HepG2 (cell line): Measurements from ENCODE around the gene EHD4. TPM values are rescaled to one million over a fixed set of nuclear protein-coding genes. Genes with fewer than 3 reads are reported as not detected.

Experiments
- ATAC-seq: fragments of 200-7000 bp; cut with Tn5 transposase; 3 replicates; pipeline ENCODE4 v1.9.1; 2020; ENCODE audit warnings: mild to moderate bottlenecking, moderate library complexity
- BruUV-seq: library from RNA; stranded (reverse); fragments of 400-500 nt; replicated peaks from 2 replicates; lab custom pipeline; 2021; lab: Mats Ljungman, UMichigan
- CTCF ChIA-PET: fragments of 300-600 bp; formaldehyde crosslinking; extraction: SDS; loops from one replicate; lab custom pipeline; 2021; ENCODE audit warnings: low total read pairs, inconsistent platforms, low intra/inter-chr PET ratio; lab: Yijun Ruan, JAX
- POLR2A ChIA-PET: fragments of 350-600 bp; sonication (Branson Sonifier 250); formaldehyde crosslinking; loops from one replicate; lab custom pipeline; 2020; ENCODE audit warnings: antibody characterized with exemption, inconsistent platforms; lab: Yijun Ruan, JAX
- DNase-seq: peaks from one replicate; pipeline ENCODE4 v3.0.0-alpha.2; 2015; ENCODE audit warnings: low spot score
- FAIRE-seq: peaks from 3 replicates; lab custom pipeline; 2011; peaks lifted over from hg19 to GRCh38; lab: Jason Lieb, UNC
- H2AFZ ChIP-seq: one replicate; pipeline ENCODE4 v1.6.1; 2011; ENCODE audit warnings: low read length, inconsistent platforms
- H3K27ac ChIP-seq: fragments of 300-600 bp; 3 replicates; pipeline ENCODE4 v1.8.0; 2011; ENCODE audit warnings: mixed run types, mild to moderate bottlenecking, mixed read lengths, low read length, inconsistent platforms; ENCODE audit not compliant: insufficient read depth; ENCODE audit errors: extremely low read length
- H3K27me3 ChIP-seq, 2 experiments: fragments of 200-600 bp in 1 of 2; 2 replicates in 1 of 2; 3 replicates in 1 of 2; pipeline versions ENCODE4 v1.6.0 to v1.8.0; 2011; ENCODE audit warnings: low read length in 2 of 2, mild to moderate bottlenecking in 2 of 2, moderate library complexity in 2 of 2, inconsistent platforms in 1 of 2; ENCODE audit not compliant: insufficient read depth in 2 of 2, control insufficient read depth in 1 of 2
- H3K36me3 ChIP-seq, 2 experiments: fragments of 200-600 bp in 1 of 2; replicated peaks in 1 of 2; 2 replicates in 1 of 2; 3 replicates in 1 of 2; pipeline versions ENCODE4 v1.5.1 to v1.8.0; 2011; ENCODE audit warnings: low read length in 2 of 2, inconsistent platforms in 1 of 2; ENCODE audit not compliant: insufficient read depth in 2 of 2, control insufficient read depth in 1 of 2
- H3K4me1 ChIP-seq: 2 replicates; pipeline ENCODE4 v1.5.1; 2012; ENCODE audit warnings: low read length, inconsistent platforms; ENCODE audit not compliant: insufficient read depth
- H3K4me2 ChIP-seq: 2 replicates; pipeline ENCODE4 v1.6.0; 2011; ENCODE audit warnings: low read depth, low read length, inconsistent platforms
- H3K4me3 ChIP-seq, 3 experiments: fragments of 200-600 bp in 1 of 3; sonication (generic), shearing (Covaris generic) in 1 of 3; replicated peaks in 1 of 3; 2 replicates each; pipeline ENCODE4 v1.5.1; 2011 to 2016; ENCODE audit warnings: low read length in 3 of 3, inconsistent platforms in 2 of 3, low read depth in 2 of 3, mild to moderate bottlenecking in 2 of 3, control low read depth in 1 of 3, mixed read lengths in 1 of 3; ENCODE audit not compliant: insufficient read depth in 1 of 3
- H3K79me2 ChIP-seq: one replicate; pipeline ENCODE4 v1.6.1; 2011; ENCODE audit warnings: low read length, inconsistent platforms; ENCODE audit not compliant: insufficient read depth
- H3K9ac ChIP-seq: 2 replicates; pipeline ENCODE4 v1.6.0; 2011; ENCODE audit warnings: mild to moderate bottlenecking, low read depth, low read length, inconsistent platforms; ENCODE audit not compliant: insufficient read depth
- H3K9me3 ChIP-seq: 2 replicates; pipeline ENCODE4 v1.5.1; 2012; ENCODE audit warnings: mild to moderate bottlenecking, low read length
- H4K20me1 ChIP-seq: 2 replicates; pipeline ENCODE4 v1.6.0; 2011; ENCODE audit warnings: inconsistent platforms, mild to moderate bottlenecking, low read length, moderate library complexity; ENCODE audit not compliant: insufficient read depth
- HDAC2 ChIP-seq: sonication (generic); formaldehyde crosslinking; IDR thresholded peaks from 2 replicates; pipeline ENCODE4 v1.4.0; 2020; ENCODE audit warnings: missing genetic modification reagents
- HES4 ChIP-seq: sonication (generic); formaldehyde crosslinking; IDR thresholded peaks from 2 replicates; pipeline ENCODE4 v1.9.0; 2021; ENCODE audit warnings: mild to moderate bottlenecking, missing genetic modification reagents, borderline replicate concordance
- TBX3 ChIP-seq: fragments of 450-650 bp; IDR thresholded peaks from 2 replicates; pipeline ENCODE4 v1.6.1; 2017; ENCODE audit warnings: antibody characterized with exemption, mild to moderate bottlenecking, inconsistent platforms, borderline replicate concordance
- ZC3H4 ChIP-seq: sonication (generic); formaldehyde crosslinking; IDR thresholded peaks from 2 replicates; pipeline ENCODE4 v1.4.0; 2020; ENCODE audit warnings: missing genetic modification reagents, borderline replicate concordance
- WGBS: methylation state at CpG from one replicate; pipeline ENCODE4 v1.1.6; 2017; ENCODE audit warnings: low lambda C conversion rate; 5-methylcytosine and 5-hydroxymethylcytosine counted together
- in situ Hi-C: cut with HindIII; loops from 2 replicates; pipeline ENCODE4 v1.10.0; 2017; ENCODE audit warnings: low pct_unique_long_range_greater_than_20kb; ENCODE audit not compliant: extremely low pct_ligation_motif_present
- intact Hi-C: fragments of 100-400 bp; cut with micrococcal nuclease; formaldehyde crosslinking; loops from one replicate; pipeline ENCODE4 v1.10.0; 2022; ENCODE audit not compliant: unreplicated experiment
- polyA plus RNA-seq, 8 experiments: library from polyadenylated mRNA; depleted of rRNA in 3 of 8; stranded (reverse) in 7 of 8; unstranded in 1 of 8; fragments of >200 nt; fragmentation: Illumina TruSeq in 4 of 8; extraction: Trizol in 4 of 8; gene quantifications; 2 replicates each; pipeline versions ENCODE4 v1.2.1 to v1.2.3, GENCODE V29; 2011 to 2016; ENCODE audit warnings: low read depth in 4 of 8, missing spikeins in 1 of 8, mixed read lengths in 1 of 8; ENCODE audit not compliant: insufficient read depth in 1 of 8
- total RNA-seq, 5 experiments: library from RNA; depleted of rRNA; stranded (reverse); fragments of >200 nt; fragmentation: Illumina TruSeq; extraction: Trizol; gene quantifications; 2 replicates each; pipeline ENCODE4 v1.2.3, GENCODE V29; 2016; ENCODE audit warnings: low read depth in 1 of 5
- TF ChIP-seq, protein P1 (sequence below): sonication (generic); formaldehyde crosslinking; IDR thresholded peaks from 2 replicates; pipeline ENCODE4 v1.5.0; 2020; ENCODE audit warnings: mild to moderate bottlenecking, missing genetic modification reagents, moderate library complexity
- TF ChIP-seq, protein P2 (sequence below): sonication (generic); formaldehyde crosslinking; IDR thresholded peaks from 2 replicates; pipeline ENCODE4 v1.8.0; 2022; ENCODE audit warnings: missing genetic modification reagents, mild to moderate bottlenecking, inconsistent platforms, borderline replicate concordance

Gene EHD4
- total and polyA plus RNA-seq, 2 of the 13 experiments (the other 11 are each of a cell fraction or from before 2014, with no cell fraction given) = 3.1 to 4.8 TPM

DNA sequence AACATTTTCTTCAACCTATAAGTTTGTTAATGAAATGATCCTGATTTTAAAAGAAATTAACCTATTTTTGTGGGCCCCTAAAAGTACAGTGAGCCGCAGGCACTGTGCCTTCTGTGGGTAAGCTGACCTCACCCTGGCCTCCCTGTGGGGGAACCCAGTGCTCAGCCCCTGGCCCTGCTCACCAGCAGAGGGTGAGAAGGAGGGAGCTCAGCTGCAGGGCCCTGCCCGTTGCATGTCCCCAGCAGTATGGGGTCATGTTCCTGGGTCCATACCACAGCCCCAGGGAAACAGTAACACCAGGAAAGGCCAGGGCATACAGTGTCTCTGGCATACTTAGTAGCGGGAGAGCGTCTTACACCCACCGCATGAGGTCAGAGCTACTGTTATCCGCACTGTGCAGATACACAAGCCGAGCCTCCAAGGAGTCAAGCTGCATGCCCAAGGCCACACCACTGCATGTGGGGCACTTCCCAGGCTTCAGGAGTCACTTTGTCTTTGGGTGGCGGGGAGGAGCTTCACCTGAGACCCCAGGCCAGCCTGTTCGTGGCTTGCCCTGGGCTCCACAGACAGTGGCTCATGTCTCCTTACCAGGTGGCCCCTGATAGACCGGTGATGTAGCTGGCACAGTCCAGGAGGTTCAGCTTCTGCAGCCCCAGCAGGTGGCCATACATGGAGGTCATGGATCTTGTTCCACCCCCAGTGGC is 22.6 kb upstream of the EHD4 start:
- POLR2A ChIA-PET = no interaction called here
- in situ Hi-C loops = no loop called here
- ATAC-seq (peak; percentile 55), DNase-seq (no peak)
- Histone ChIP-seq H2AFZ (no peak overlapping the region), H3K36me3 (no peaks in the 10 kb centered on the region), H3K4me1 (peaks cover 9% of the 10 kb centered on the region; the same call in 1 of the 2 replicates)
- TF ChIP-seq ZC3H4 (CRISPR knock-in tag) (no peak), HES4 (CRISPR knock-in tag) (no peak), TBX3 (no peak), HDAC2 (CRISPR knock-in tag) (no peak)
- TF ChIP-seq, protein P1, sequence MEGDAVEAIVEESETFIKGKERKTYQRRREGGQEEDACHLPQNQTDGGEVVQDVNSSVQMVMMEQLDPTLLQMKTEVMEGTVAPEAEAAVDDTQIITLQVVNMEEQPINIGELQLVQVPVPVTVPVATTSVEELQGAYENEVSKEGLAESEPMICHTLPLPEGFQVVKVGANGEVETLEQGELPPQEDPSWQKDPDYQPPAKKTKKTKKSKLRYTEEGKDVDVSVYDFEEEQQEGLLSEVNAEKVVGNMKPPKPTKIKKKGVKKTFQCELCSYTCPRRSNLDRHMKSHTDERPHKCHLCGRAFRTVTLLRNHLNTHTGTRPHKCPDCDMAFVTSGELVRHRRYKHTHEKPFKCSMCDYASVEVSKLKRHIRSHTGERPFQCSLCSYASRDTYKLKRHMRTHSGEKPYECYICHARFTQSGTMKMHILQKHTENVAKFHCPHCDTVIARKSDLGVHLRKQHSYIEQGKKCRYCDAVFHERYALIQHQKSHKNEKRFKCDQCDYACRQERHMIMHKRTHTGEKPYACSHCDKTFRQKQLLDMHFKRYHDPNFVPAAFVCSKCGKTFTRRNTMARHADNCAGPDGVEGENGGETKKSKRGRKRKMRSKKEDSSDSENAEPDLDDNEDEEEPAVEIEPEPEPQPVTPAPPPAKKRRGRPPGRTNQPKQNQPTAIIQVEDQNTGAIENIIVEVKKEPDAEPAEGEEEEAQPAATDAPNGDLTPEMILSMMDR = 0 out of 2 replicates have a peak, but pooled peaks have one; percentile 5
- TF ChIP-seq, protein P2, sequence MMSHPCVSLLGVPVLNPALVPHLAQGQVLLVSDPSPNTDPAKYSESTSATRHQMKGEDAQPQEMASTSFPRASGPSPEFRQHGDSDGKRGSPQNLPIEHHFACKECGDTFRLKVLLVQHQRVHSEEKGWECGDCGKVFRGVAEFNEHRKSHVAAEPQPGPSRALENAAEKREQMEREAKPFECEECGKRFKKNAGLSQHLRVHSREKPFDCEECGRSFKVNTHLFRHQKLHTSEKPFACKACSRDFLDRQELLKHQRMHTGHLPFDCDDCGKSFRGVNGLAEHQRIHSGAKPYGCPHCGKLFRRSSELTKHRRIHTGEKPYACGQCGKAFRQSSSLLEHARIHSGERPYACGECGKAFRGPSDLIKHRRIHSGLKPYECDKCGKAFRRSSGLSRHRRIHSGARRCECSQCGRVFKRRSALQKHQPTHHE (CRISPR knock-in tag) = no peak
- TF ChIP-seq, all 625 proteins: peak for 1
- Histone ChIP-seq H3K9me3 (no peaks in the 10 kb centered on the region), H3K4me3 (no peak overlapping the region), H3K79me2 (no peaks in the 10 kb centered on the region), H3K9ac (no peak overlapping the region), H3K4me2 (no peak overlapping the region), H4K20me1 (no peaks in the 10 kb centered on the region), H3K27me3 (peaks cover 7 to 41% of the 10 kb centered on the region in 2 experiments; a peak in 3 of 5 replicates), H3K27ac (no peak overlapping the region)
- whole genome bisulfite sequencing = 42% methylated on average over 5 of the region's 10 CpGs
- CTCF ChIA-PET = no interaction called here
- no peak for FAIRE-seq
- intact Hi-C loops = no loop called here
- BruUV-seq = no TSS peak
